NB4 (cell line): Measurements from ENCODE around the gene PDE7B.

ENCODE experiments used
- DNase-seq: peaks from one replicate; pipeline ENCODE4 v3.0.0; 2010; ENCODE audit warnings: low read depth
- H3K4me3 ChIP-seq: one replicate; pipeline ENCODE4 v1.5.1; 2011; ENCODE audit warnings: mild to moderate bottlenecking, low read depth, low read length, moderate library complexity
- CTCF ChIP-seq: IDR thresholded peaks from one replicate; pipeline ENCODE4 v1.5.1; 2012; ENCODE audit warnings: low read depth, low read length
- MAX ChIP-seq: IDR thresholded peaks from 2 replicates; pipeline ENCODE4 v1.6.1; 2011; ENCODE audit warnings: low read depth, low read length
- MYC ChIP-seq: IDR thresholded peaks from 2 replicates; pipeline ENCODE4 v1.6.1; 2011; ENCODE audit warnings: low read depth, low read length
- POLR2A ChIP-seq: IDR thresholded peaks from 2 replicates; pipeline ENCODE4 v1.6.1; 2011; ENCODE audit warnings: mild to moderate bottlenecking; ENCODE audit not compliant: insufficient read length; ENCODE audit errors: extremely low read depth

The PDE7B gene

GRCh38 chr6:136030131-136030530 is 178.6 kb downstream of the PDE7B start:
- no peak for DNase-seq
- no peak overlapping the region for H3K4me3 ChIP-seq
- TF ChIP-seq POLR2A (no peak), CTCF (no peak), MYC (no peak), MAX (no peak)

GRCh38 chr6:136031982-136032381 is 180.5 kb downstream of the PDE7B start:
- TF ChIP-seq MAX: no peak
- no peak for TF ChIP-seq MYC
- no peak for TF ChIP-seq POLR2A
- TF ChIP-seq CTCF: peak; percentile 49
- peak; percentile 16 for DNase-seq
- no peak overlapping the region for H3K4me3 ChIP-seq

- no peak for DNase-seq
- TF ChIP-seq CTCF (no peak), MAX (no peak), MYC (no peak), POLR2A (no peak)
- no peak overlapping the region for H3K4me3 ChIP-seq
These were observed 181.9 kb downstream of the PDE7B start for GRCh38 chr6:136033416-136033815.

GRCh38 chr6:136034422-136034821 is 182.9 kb downstream of the PDE7B start:
- TF ChIP-seq CTCF: no peak
- no peak for TF ChIP-seq MYC
- TF ChIP-seq MAX: no peak
- TF ChIP-seq POLR2A: no peak
- no peak overlapping the region for H3K4me3 ChIP-seq
- no peak for DNase-seq

- no peak overlapping the region for H3K4me3 ChIP-seq
- no peak for DNase-seq
- no peak for TF ChIP-seq MYC
These were observed 184.0 kb downstream of the PDE7B start for GRCh38 chr6:136035378-136036070.

- TF ChIP-seq MAX (no peak), POLR2A (no peak), MYC (no peak), CTCF (no peak)
- no peak for DNase-seq
- no peak overlapping the region for H3K4me3 ChIP-seq
These were observed 184.5 kb downstream of the PDE7B start for GRCh38 chr6:136036071-136036380.
